Measurements from ENCODE around the gene COX8C. TPM values are rescaled to one million over a fixed set of nuclear protein-coding genes. Genes with fewer than 3 reads are reported as not detected.

Gene COX8C
- total RNA-seq, 1 experiment from 2014 or later, result not detected

DNA sequence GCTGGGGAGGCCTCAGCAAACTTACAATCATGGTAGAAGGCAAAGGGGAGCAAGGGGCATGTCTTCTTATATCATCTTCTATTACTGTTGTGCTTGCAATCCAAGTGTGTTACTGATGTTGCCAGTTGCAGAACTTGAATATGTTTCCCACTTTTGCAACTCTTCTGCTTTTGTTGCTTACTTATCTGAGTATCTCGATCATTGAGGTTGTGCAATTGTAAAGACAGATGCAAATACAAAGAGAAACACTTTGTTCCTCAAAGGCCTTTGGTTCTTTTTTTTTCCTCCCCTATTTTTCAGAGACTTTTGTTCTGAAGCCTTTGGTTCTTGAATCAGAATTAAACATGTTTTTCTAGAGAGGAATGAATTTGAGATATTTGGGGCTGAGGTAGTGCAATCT is 3.7 kb upstream of the COX8C start:
- no peak for TF ChIP-seq EZH2 (IDR thresholded peaks at IDR 0.05; ENCODE audit: borderline replicate concordance, low read depth, low read length, poor library complexity, severe bottlenecking)
- TF ChIP-seq, protein P1, sequence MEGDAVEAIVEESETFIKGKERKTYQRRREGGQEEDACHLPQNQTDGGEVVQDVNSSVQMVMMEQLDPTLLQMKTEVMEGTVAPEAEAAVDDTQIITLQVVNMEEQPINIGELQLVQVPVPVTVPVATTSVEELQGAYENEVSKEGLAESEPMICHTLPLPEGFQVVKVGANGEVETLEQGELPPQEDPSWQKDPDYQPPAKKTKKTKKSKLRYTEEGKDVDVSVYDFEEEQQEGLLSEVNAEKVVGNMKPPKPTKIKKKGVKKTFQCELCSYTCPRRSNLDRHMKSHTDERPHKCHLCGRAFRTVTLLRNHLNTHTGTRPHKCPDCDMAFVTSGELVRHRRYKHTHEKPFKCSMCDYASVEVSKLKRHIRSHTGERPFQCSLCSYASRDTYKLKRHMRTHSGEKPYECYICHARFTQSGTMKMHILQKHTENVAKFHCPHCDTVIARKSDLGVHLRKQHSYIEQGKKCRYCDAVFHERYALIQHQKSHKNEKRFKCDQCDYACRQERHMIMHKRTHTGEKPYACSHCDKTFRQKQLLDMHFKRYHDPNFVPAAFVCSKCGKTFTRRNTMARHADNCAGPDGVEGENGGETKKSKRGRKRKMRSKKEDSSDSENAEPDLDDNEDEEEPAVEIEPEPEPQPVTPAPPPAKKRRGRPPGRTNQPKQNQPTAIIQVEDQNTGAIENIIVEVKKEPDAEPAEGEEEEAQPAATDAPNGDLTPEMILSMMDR (conservative IDR thresholded peaks at IDR 0.05; ENCODE audit: low read depth, low read length), result no peak
- intact Hi-C loops (cut with micrococcal nuclease; ENCODE audit: unreplicated experiment), result no loop called here
- no TSS peak for BruUV-seq (replicated peaks)
- H3K36me3 ChIP-seq (ENCODE audit: insufficient read depth, low read length, poor library complexity, severe bottlenecking), result no peaks in the 10 kb centered on the region
- H3K9me3 ChIP-seq (ENCODE audit: low read depth, low read length, poor library complexity, severe bottlenecking), result no peaks in the 10 kb centered on the region
- no peak overlapping the region for H3K27ac ChIP-seq (ENCODE audit: low read depth, low read length, poor library complexity, severe bottlenecking)
- H3K4me1 ChIP-seq (ENCODE audit: insufficient read depth, low read length, poor library complexity, severe bottlenecking), result peaks cover 7% of the 10 kb centered on the region
- no peaks in the 10 kb centered on the region for H3K27me3 ChIP-seq (replicated peaks; ENCODE audit: insufficient read depth, low read depth, low read length, poor library complexity)
- CTCF ChIA-PET, result no interaction called here
- H3K4me3 ChIP-seq (ENCODE audit: low read depth, low read length, poor library complexity, severe bottlenecking), result no peak overlapping the region
- POLR2A ChIA-PET (ENCODE audit: low non-redundant PET), result no interaction called here
- DNase-seq (ENCODE audit: low spot score), result no peak

DNA sequence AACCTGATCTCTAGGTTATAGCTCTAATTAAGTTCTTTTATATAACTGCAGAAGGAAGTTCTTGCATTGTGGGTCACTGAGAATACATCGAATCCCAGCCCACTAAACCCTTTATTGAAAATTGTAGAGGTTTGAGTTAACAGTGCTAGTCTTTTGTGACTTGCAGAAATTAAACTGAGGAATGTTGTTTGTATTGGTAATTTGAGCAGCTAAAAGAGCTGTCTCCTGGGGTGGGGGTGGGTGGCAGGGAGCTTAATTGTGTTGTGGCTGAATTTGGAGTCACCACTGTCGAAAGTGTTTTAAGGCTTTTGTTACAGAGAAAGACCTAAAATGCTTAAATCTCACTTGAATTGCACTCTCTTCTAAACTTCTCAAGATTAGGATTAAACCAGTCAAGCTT is 3.2 kb upstream of the COX8C start:
- no TSS peak for BruUV-seq (replicated peaks)
- H3K36me3 ChIP-seq (ENCODE audit: insufficient read depth, low read length, poor library complexity, severe bottlenecking), result no peaks in the 10 kb centered on the region
- POLR2A ChIA-PET (ENCODE audit: low non-redundant PET), result no interaction called here
- no peak overlapping the region for H3K27ac ChIP-seq (ENCODE audit: low read depth, low read length, poor library complexity, severe bottlenecking)
- no peaks in the 10 kb centered on the region for H3K27me3 ChIP-seq (replicated peaks; ENCODE audit: insufficient read depth, low read depth, low read length, poor library complexity)
- peak; percentile 10 for DNase-seq (ENCODE audit: low spot score)
- CTCF ChIA-PET, result no interaction called here
- H3K4me1 ChIP-seq (ENCODE audit: insufficient read depth, low read length, poor library complexity, severe bottlenecking), result peaks cover 7% of the 10 kb centered on the region
- intact Hi-C loops (cut with micrococcal nuclease; ENCODE audit: unreplicated experiment), result no loop called here
- TF ChIP-seq, protein P1 (conservative IDR thresholded peaks at IDR 0.05; ENCODE audit: low read depth, low read length), result no peak
- TF ChIP-seq EZH2 (IDR thresholded peaks at IDR 0.05; ENCODE audit: borderline replicate concordance, low read depth, low read length, poor library complexity, severe bottlenecking), result no peak
- H3K4me3 ChIP-seq (ENCODE audit: low read depth, low read length, poor library complexity, severe bottlenecking), result no peak overlapping the region
- H3K9me3 ChIP-seq (ENCODE audit: low read depth, low read length, poor library complexity, severe bottlenecking), result no peaks in the 10 kb centered on the region

GRCh38 chr14:93347850-93348249 is 868 bp downstream of the COX8C start:
- peaks cover 7% of the 10 kb centered on the region for H3K4me1 ChIP-seq (ENCODE audit: insufficient read depth, low read length, poor library complexity, severe bottlenecking)
- intact Hi-C loops (cut with micrococcal nuclease; ENCODE audit: unreplicated experiment), result no loop called here
- ChIA-PET POLR2A (ENCODE audit: low non-redundant PET) (no interaction called here), CTCF (no interaction called here)
- TF ChIP-seq, protein P1 (conservative IDR thresholded peaks at IDR 0.05; ENCODE audit: low read depth, low read length), result no peak
- TF ChIP-seq EZH2 (IDR thresholded peaks at IDR 0.05; ENCODE audit: borderline replicate concordance, low read depth, low read length, poor library complexity, severe bottlenecking), result no peak
- H3K27me3 ChIP-seq (replicated peaks; ENCODE audit: insufficient read depth, low read depth, low read length, poor library complexity), result no peaks in the 10 kb centered on the region
- no peak overlapping the region for H3K27ac ChIP-seq (ENCODE audit: low read depth, low read length, poor library complexity, severe bottlenecking)
- H3K36me3 ChIP-seq (ENCODE audit: insufficient read depth, low read length, poor library complexity, severe bottlenecking), result no peaks in the 10 kb centered on the region
- no TSS peak for BruUV-seq (replicated peaks)
- DNase-seq (ENCODE audit: low spot score), result peak; percentile 12
- H3K4me3 ChIP-seq (ENCODE audit: low read depth, low read length, poor library complexity, severe bottlenecking), result no peak overlapping the region
- H3K9me3 ChIP-seq (ENCODE audit: low read depth, low read length, poor library complexity, severe bottlenecking), result no peaks in the 10 kb centered on the region
